ENCODE data around the gene SLC9A7. TPM values are rescaled to one million over a fixed set of nuclear protein-coding genes. Genes with fewer than 3 reads are reported as not detected.

Gene SLC9A7
- total and polyA plus RNA-seq, 8 donors, result 2.2 to 16.0 (median 6.3) TPM

GRCh38 chrX:46602468-46603102 lies 156.3 kb downstream of the SLC9A7 start:
- no peaks in the 10 kb centered on the region for H3K27me3 ChIP-seq
- H3K9me3 ChIP-seq, result no peaks in the 10 kb centered on the region
- ATAC-seq, result no peak
- H3K4me3 ChIP-seq, result no peak overlapping the region
- H3K4me1 ChIP-seq, result no peaks in the 10 kb centered on the region
- WGBS, 2 donors, result 85 to 95% methylated on average over 6 of the region's 6 CpGs
- FAIRE-seq, result no peak
- intact Hi-C loops (cut with DNase I), result no loop called here
- DNase-seq, result no peak
- no peak for TF ChIP-seq CTCF (IDR thresholded peaks at IDR 0.05)
- H3K27ac ChIP-seq, result no peak overlapping the region
- H3K36me3 ChIP-seq, result no peaks in the 10 kb centered on the region

GRCh38 chrX:46601283-46601682 lies 157.6 kb downstream of the SLC9A7 start:
- 53 to 81% methylated on average over 6 of the region's 6 CpGs for WGBS, 2 donors
- no peaks in the 10 kb centered on the region for H3K36me3 ChIP-seq
- H3K27me3 ChIP-seq, result no peaks in the 10 kb centered on the region
- ATAC-seq, result no peak
- DNase-seq, result no peak
- H3K27ac ChIP-seq, result no peak overlapping the region
- no peaks in the 10 kb centered on the region for H3K9me3 ChIP-seq
- intact Hi-C loops (cut with DNase I), result no loop called here
- no peaks in the 10 kb centered on the region for H3K4me1 ChIP-seq
- TF ChIP-seq CTCF (IDR thresholded peaks at IDR 0.05), result no peak
- no peak for FAIRE-seq
- no peak overlapping the region for H3K4me3 ChIP-seq

GRCh38 chrX:46599051-46599560 lies 159.8 kb downstream of the SLC9A7 start:
- Histone ChIP-seq H3K27me3 (no peaks in the 10 kb centered on the region), H3K27ac (no peak overlapping the region), H3K9me3 (no peaks in the 10 kb centered on the region), H3K4me3 (no peak overlapping the region), H3K36me3 (no peaks in the 10 kb centered on the region), H3K4me1 (no peaks in the 10 kb centered on the region)
- intact Hi-C loops (cut with DNase I), result no loop called here
- FAIRE-seq (no peak), ATAC-seq (no peak), DNase-seq (no peak)
- 52 to 93% methylated on average over 1 of the region's 1 CpG for WGBS, 2 donors
- no peak for TF ChIP-seq CTCF (IDR thresholded peaks at IDR 0.05)

- H3K27me3 ChIP-seq, result peaks cover 0 to 2% (median under 1%) of the 10 kb centered on the region in 4 donors
- DNase-seq (no peak), FAIRE-seq (no peak), ATAC-seq (no peak)
- no peak overlapping the region for H3K4me3 ChIP-seq
- no peak overlapping the region for H3K27ac ChIP-seq
- no peak for TF ChIP-seq CTCF (IDR thresholded peaks at IDR 0.05)
- H3K9me3 ChIP-seq, result no peaks in the 10 kb centered on the region
- intact Hi-C loops (cut with DNase I), result no loop called here
- WGBS, 2 donors, result 70 to 86% methylated on average over 6 of the region's 6 CpGs
- no peaks in the 10 kb centered on the region for H3K4me1 ChIP-seq
- H3K36me3 ChIP-seq, result no peaks in the 10 kb centered on the region
These were observed 161.1 kb downstream of the SLC9A7 start for GRCh38 chrX:46597771-46598170.

GRCh38 chrX:46597208-46597607 lies 161.7 kb downstream of the SLC9A7 start:
- no peaks in the 10 kb centered on the region for H3K4me1 ChIP-seq
- DNase-seq (no peak), FAIRE-seq (no peak), ATAC-seq (no peak)
- no peak overlapping the region for H3K27ac ChIP-seq
- intact Hi-C loops (cut with DNase I), result no loop called here
- no peak overlapping the region for H3K4me3 ChIP-seq
- peaks cover 0 to 2% (median 1%) of the 10 kb centered on the region in 4 donors for H3K27me3 ChIP-seq
- 74 to 91% methylated on average over 8 of the region's 8 CpGs for WGBS, 2 donors
- no peak for TF ChIP-seq CTCF (IDR thresholded peaks at IDR 0.05)
- H3K36me3 ChIP-seq, result no peaks in the 10 kb centered on the region
- H3K9me3 ChIP-seq, result no peaks in the 10 kb centered on the region

All from pancreas (tissue), 10 donors.